Motor neuron (in vitro differentiated cells): ENCODE results near the gene G3BP1. TPM values are rescaled to one million over a fixed set of nuclear protein-coding genes. Genes with fewer than 3 reads are reported as not detected.
A peak's percentile ranks its signal among the peaks of the same experiment; 100 is the strongest.
"Not testable (repeated sequence)": the region's sequence is repeated elsewhere in the genome, so short reads cannot be mapped to it uniquely, and the experiment has no call there.

Experiments used
- ATAC-seq, 8 experiments: fragments of 200-7000 bp; cut with Tn5 transposase; replicated peaks in 6 of 8; 2 replicates each; pipeline ENCODE4 v1.8.0; 2021; ENCODE audit warnings: mild to moderate bottlenecking in 8 of 8, moderate library complexity in 8 of 8
- H3K27ac ChIP-seq, 2 donors: fragments of 250-450 bp; sonication (Bioruptor Pico); 2 replicates each; pipeline ENCODE4 v1.9.0; 2021; ENCODE audit warnings: antibody characterized with exemption in 2 of 2, mild to moderate bottlenecking in 2 of 2, moderate library complexity in 1 of 2
- H3K4me1 ChIP-seq, 2 donors: fragments of 250-450 bp; sonication (Bioruptor Pico); replicated peaks in 1 of 2; 2 replicates each; pipeline ENCODE4 v1.6.1; 2021; ENCODE audit warnings: antibody characterized with exemption in 2 of 2, mild to moderate bottlenecking in 2 of 2, moderate library complexity in 1 of 2
- H3K4me3 ChIP-seq, 5 donors: fragments of 250-450 bp; sonication (Bioruptor Pico); 2 replicates each; pipeline ENCODE4 v1.9.0; 2021; ENCODE audit warnings: antibody characterized with exemption in 5 of 5, mild to moderate bottlenecking in 5 of 5, moderate library complexity in 4 of 5
- WGBS, 10 experiments: fragments of 450-650 bp; shearing (Covaris generic); methylation state at CpG; one replicate each; pipeline ENCODE4 v1.0.0; 2022; 5-methylcytosine and 5-hydroxymethylcytosine counted together
- in situ Hi-C, 9 experiments: fragments of 400-800 bp; cut with MboI; loops; one replicate each; pipeline ENCODE4 v1.15.0; 2021; ENCODE audit warnings: low sequenced_read_pairs in 9 of 9, low pct_unique_long_range_greater_than_20kb in 2 of 9; ENCODE audit not compliant: unreplicated experiment in 9 of 9
- total RNA-seq, 8 experiments: library from RNA; unstranded; fragments of 300-600 nt; gene quantifications; 2 replicates each; pipeline versions ENCODE4 v1.2.3 to v1.2.4, GENCODE V29; 2022

G3BP1 gene
- total RNA-seq, 8 experiments from 2014 or later: 54.3 to 186 (median 112) TPM

- H3K27ac ChIP-seq, H3K4me1 ChIP-seq, in situ Hi-C loops, ATAC-seq, H3K4me3 ChIP-seq: not testable (repeated sequence)
- WGBS, 10 experiments: 87 to 100% (median 100%) methylated on average over 1 to 11 of the region's 16 CpGs
Measured at GRCh38 chr5:151783664-151784063, 11.9 kb downstream of the G3BP1 start.

- Histone ChIP-seq H3K4me1 (no peaks in the 10 kb centered on the region), H3K4me3 (no peak overlapping the region), H3K27ac (no peak overlapping the region)
- ATAC-seq: no peak
- in situ Hi-C loops: no loop called here
- WGBS, 10 experiments: 36 to 100% (median 80%) methylated on average over 1 to 3 of the region's 3 CpGs; no CpG with 5 or more reads in 1 of the 10 experiments
Measured at GRCh38 chr5:151784141-151784540, 12.4 kb downstream of the G3BP1 start.

GRCh38 chr5:151786468-151786867 is 14.7 kb downstream of the G3BP1 start:
- WGBS, 10 experiments: 69 to 100% (median 90%) methylated on average over 1 to 4 of the region's 4 CpGs; no CpG with 5 or more reads in 1 of the 10 experiments
- in situ Hi-C loops: no loop called here
- no peaks in the 10 kb centered on the region for H3K4me1 ChIP-seq
- H3K27ac ChIP-seq: no peak overlapping the region
- ATAC-seq: no peak
- no peak overlapping the region for H3K4me3 ChIP-seq

GRCh38 chr5:151787817-151788216 is 16.1 kb downstream of the G3BP1 start:
- H3K4me1 ChIP-seq: no peaks in the 10 kb centered on the region
- WGBS, 10 experiments: 60 to 100% (median 95%) methylated on average over 1 to 6 of the region's 6 CpGs; no CpG with 5 or more reads in 2 of the 10 experiments
- in situ Hi-C loops: no loop called here
- H3K27ac ChIP-seq: no peak overlapping the region
- H3K4me3 ChIP-seq: no peak overlapping the region
- ATAC-seq: no peak

- Histone ChIP-seq H3K27ac (no peak overlapping the region), H3K4me3 (no peak overlapping the region), H3K4me1 (no peaks in the 10 kb centered on the region)
- in situ Hi-C loops: no loop called here
- ATAC-seq: no peak
- 85 to 100% (median 100%) methylated on average over 1 to 3 of the region's 3 CpGs; no CpG with 5 or more reads in 3 of the 10 experiments for WGBS, 10 experiments
Measured at GRCh38 chr5:151793358-151793757, 21.6 kb downstream of the G3BP1 start.

GRCh38 chr5:151795426-151795825 is 23.7 kb downstream of the G3BP1 start:
- no peak for ATAC-seq
- Histone ChIP-seq H3K27ac (no peak overlapping the region), H3K4me1 (no peaks in the 10 kb centered on the region), H3K4me3 (no peak overlapping the region)
- WGBS, 10 experiments: 67 to 100% (median 100%) methylated on average over 1 of the region's 1 CpG; no CpG with 5 or more reads in 1 of the 10 experiments
- in situ Hi-C loops: no loop called here

GRCh38 chr5:151798674-151799073 is 26.9 kb downstream of the G3BP1 start:
- Histone ChIP-seq H3K4me1 (no peaks in the 10 kb centered on the region), H3K27ac (no peak overlapping the region), H3K4me3 (no peak overlapping the region)
- ATAC-seq: no peak
- 100% methylated on average over 1 to 2 of the region's 3 CpGs; no CpG with 5 or more reads in 2 of the 10 experiments for WGBS, 10 experiments
- in situ Hi-C loops: no loop called here

GRCh38 chr5:151799407-151799806 is 27.7 kb downstream of the G3BP1 start:
- no peak for ATAC-seq
- WGBS, 10 experiments: 44 to 100% (median 95%) methylated on average over 1 to 3 of the region's 3 CpGs; no CpG with 5 or more reads in 3 of the 10 experiments
- Histone ChIP-seq H3K27ac (no peak overlapping the region), H3K4me3 (no peak overlapping the region), H3K4me1 (no peaks in the 10 kb centered on the region)
- in situ Hi-C loops: no loop called here

GRCh38 chr5:151800532-151800931 is 28.8 kb downstream of the G3BP1 start:
- peak in 3 of 8 experiments; percentile 18 to 66 (median 36) for ATAC-seq
- no peaks in the 10 kb centered on the region for H3K4me1 ChIP-seq
- no peak overlapping the region for H3K27ac ChIP-seq
- H3K4me3 ChIP-seq: no peak overlapping the region
- in situ Hi-C loops: no loop called here
- 60 to 100% (median 92%) methylated on average over 1 to 2 of the region's 2 CpGs for WGBS, 10 experiments

GRCh38 chr5:151805414-151806223 is 33.9 kb downstream of the G3BP1 start:
- no peak overlapping the region for H3K4me3 ChIP-seq
- 40 to 100% (median 95%) methylated on average over 1 to 3 of the region's 3 CpGs; no CpG with 5 or more reads in 3 of the 10 experiments for WGBS, 10 experiments
- H3K4me1 ChIP-seq: no peaks in the 10 kb centered on the region
- H3K27ac ChIP-seq: no peak overlapping the region
- in situ Hi-C loops: no loop called here
- ATAC-seq: peak in 2 of 8 experiments; percentile 78 to 89

- ATAC-seq: no peak
- WGBS, 10 experiments: 82 to 100% (median 100%) methylated on average over 1 to 4 of the region's 4 CpGs; no CpG with 5 or more reads in 1 of the 10 experiments
- no peak overlapping the region for H3K27ac ChIP-seq
- in situ Hi-C loops: no loop called here
- H3K4me3 ChIP-seq: no peak overlapping the region
- H3K4me1 ChIP-seq: no peaks in the 10 kb centered on the region
Measured at GRCh38 chr5:151808451-151809169, 36.9 kb downstream of the G3BP1 start.

GRCh38 chr5:151810449-151810848 is 38.7 kb downstream of the G3BP1 start:
- in situ Hi-C loops: no loop called here
- ATAC-seq: no peak
- H3K4me1 ChIP-seq: no peaks in the 10 kb centered on the region
- H3K27ac ChIP-seq: no peak overlapping the region
- WGBS, 10 experiments: 38 to 100% (median 100%) methylated on average over 1 of the region's 1 CpG; no CpG with 5 or more reads in 3 of the 10 experiments
- no peak overlapping the region for H3K4me3 ChIP-seq

GRCh38 chr5:151810897-151811296 is 39.1 kb downstream of the G3BP1 start:
- Histone ChIP-seq H3K4me1 (no peaks in the 10 kb centered on the region), H3K4me3 (no peak overlapping the region), H3K27ac (no peak overlapping the region)
- ATAC-seq: no peak
- 83 to 100% (median 88%) methylated on average over 1 of the region's 1 CpG; no CpG with 5 or more reads in 2 of the 10 experiments for whole genome bisulfite sequencing, 10 experiments
- in situ Hi-C loops: no loop called here
